Liver (tissue), 9 donors: ENCODE measurements around the gene VAC14. TPM values are rescaled to one million over a fixed set of nuclear protein-coding genes. Genes with fewer than 3 reads are reported as not detected.

Source experiments
- DNase-seq: peaks from one replicate; pipeline ENCODE4 v3.0.0-alpha.2; 2017; ENCODE audit warnings: low spot score
- H3K27ac ChIP-seq, 2 donors: one replicate each; pipeline ENCODE4 v1.7.0; 2013; ENCODE audit warnings: inconsistent platforms in 2 of 2, low read length in 2 of 2, control low read depth in 1 of 2, low read depth in 1 of 2, mild to moderate bottlenecking in 1 of 2
- H3K27me3 ChIP-seq, 4 donors: one replicate each; pipeline versions ENCODE4 v1.6.1 to v1.7.0; 2013; ENCODE audit warnings: low read length in 3 of 4, inconsistent platforms in 1 of 4, mild to moderate bottlenecking in 1 of 4, moderate library complexity in 1 of 4; ENCODE audit not compliant: control insufficient read depth in 4 of 4, insufficient read depth in 4 of 4
- H3K36me3 ChIP-seq, 4 donors: one replicate each; pipeline versions ENCODE4 v1.6.1 to v1.7.0; 2013; ENCODE audit warnings: low read length in 3 of 4, mild to moderate bottlenecking in 3 of 4, low read depth in 1 of 4, moderate library complexity in 1 of 4; ENCODE audit not compliant: control insufficient read depth in 4 of 4, insufficient read depth in 3 of 4
- H3K4me1 ChIP-seq, 4 donors: one replicate each; pipeline versions ENCODE4 v1.6.1 to v1.7.0; 2013; ENCODE audit warnings: low read length in 3 of 4, mild to moderate bottlenecking in 3 of 4, moderate library complexity in 1 of 4; ENCODE audit not compliant: control insufficient read depth in 4 of 4, insufficient read depth in 4 of 4
- H3K4me3 ChIP-seq, 3 donors: one replicate each; pipeline versions ENCODE4 v1.6.1 to v1.7.0; 2013; ENCODE audit warnings: low read length in 3 of 3, control low read depth in 1 of 3, low read depth in 1 of 3, mild to moderate bottlenecking in 1 of 3
- H3K9ac ChIP-seq, 2 donors: one replicate each; pipeline ENCODE4 v1.7.0; 2013; ENCODE audit warnings: low read length in 2 of 2, mild to moderate bottlenecking in 2 of 2, moderate library complexity in 2 of 2, control low read depth in 1 of 2, low read depth in 1 of 2
- H3K9me3 ChIP-seq, 4 donors: one replicate each; pipeline versions ENCODE4 v1.6.1 to v1.7.0; 2013; ENCODE audit warnings: low read length in 3 of 4; ENCODE audit not compliant: control insufficient read depth in 4 of 4
- CTCF ChIP-seq: fragments of 150-350 bp; IDR thresholded peaks from 2 replicates; pipeline ENCODE4 v1.5.1; 2017; ENCODE audit warnings: improper control_type of control experiment, low read depth, low read length; ENCODE audit not compliant: missing input control
- EGR1 ChIP-seq, 2 donors: IDR thresholded peaks; 2 replicates each; pipeline ENCODE4 v1.6.1; 2016 to 2018; ENCODE audit warnings: antibody characterized with exemption in 2 of 2, low read depth in 2 of 2
- HNF4G ChIP-seq: IDR thresholded peaks from 2 replicates; pipeline ENCODE4 v1.6.1; 2016; ENCODE audit warnings: antibody characterized with exemption
- JUND ChIP-seq, 2 donors: IDR thresholded peaks; 2 replicates each; pipeline ENCODE4 v1.6.1; 2016; ENCODE audit warnings: antibody characterized with exemption in 2 of 2
- NR2F2 ChIP-seq: IDR thresholded peaks from 2 replicates; pipeline ENCODE4 v1.6.1; 2016; ENCODE audit warnings: antibody characterized with exemption
- REST ChIP-seq: IDR thresholded peaks from 2 replicates; pipeline ENCODE4 v1.6.1; 2016; ENCODE audit warnings: antibody characterized with exemption, mild to moderate bottlenecking
- RXRA ChIP-seq, 2 donors: IDR thresholded peaks; 2 replicates each; pipeline ENCODE4 v1.6.1; 2017 to 2018; ENCODE audit warnings: antibody characterized with exemption in 2 of 2, mild to moderate bottlenecking in 1 of 2
- SP1 ChIP-seq: IDR thresholded peaks from 2 replicates; pipeline ENCODE4 v1.6.1; 2018; ENCODE audit warnings: antibody characterized with exemption, mild to moderate bottlenecking
- YY1 ChIP-seq: IDR thresholded peaks from 2 replicates; pipeline ENCODE4 v1.6.1; 2016; ENCODE audit warnings: antibody characterized with exemption, mild to moderate bottlenecking
- ZBTB33 ChIP-seq: IDR thresholded peaks from 2 replicates; pipeline ENCODE4 v1.6.1; 2016; ENCODE audit warnings: antibody characterized with exemption
- WGBS: extraction: QIAGEN DNeasy Blood & Tissue Kit; methylation state at CpG from one replicate; pipeline ENCODE4 v1.1.7; 2013; 5-methylcytosine and 5-hydroxymethylcytosine counted together
- polyA plus RNA-seq, 2 donors: library from polyadenylated mRNA; stranded (reverse) in 1 of 2; unstranded in 1 of 2; fragments of 200-250 nt in 1 of 2; fragments of >200 nt in 1 of 2; fragmentation: Nextera tagmentation in 1 of 2; extraction: Ambion mirVana in 1 of 2; gene quantifications; one replicate each; pipeline versions ENCODE4 v1.2.1 to v1.2.3, GENCODE V29; 2013 to 2015
- total RNA-seq, 2 donors: library from RNA; depleted of rRNA; stranded (reverse); fragments of >200 nt; gene quantifications; one replicate each; pipeline ENCODE4 v1.2.3, GENCODE V29; 2014
- TF ChIP-seq, protein P1 (sequence below): IDR thresholded peaks from 2 replicates; pipeline ENCODE4 v1.6.1; 2016; ENCODE audit warnings: antibody characterized with exemption
- TF ChIP-seq, protein P2 (sequence below): IDR thresholded peaks from 2 replicates; pipeline ENCODE4 v1.6.1; 2016; ENCODE audit warnings: antibody characterized with exemption
- donor health status: healthy.
- donor health status: healthy.
- donor health status: healthy.
- donor health status: healthy.
- donor health status: healthy.

Gene VAC14
- total and polyA plus RNA-seq, 4 donors, result 16.7 to 29.8 (median 20.5) TPM

DNA sequence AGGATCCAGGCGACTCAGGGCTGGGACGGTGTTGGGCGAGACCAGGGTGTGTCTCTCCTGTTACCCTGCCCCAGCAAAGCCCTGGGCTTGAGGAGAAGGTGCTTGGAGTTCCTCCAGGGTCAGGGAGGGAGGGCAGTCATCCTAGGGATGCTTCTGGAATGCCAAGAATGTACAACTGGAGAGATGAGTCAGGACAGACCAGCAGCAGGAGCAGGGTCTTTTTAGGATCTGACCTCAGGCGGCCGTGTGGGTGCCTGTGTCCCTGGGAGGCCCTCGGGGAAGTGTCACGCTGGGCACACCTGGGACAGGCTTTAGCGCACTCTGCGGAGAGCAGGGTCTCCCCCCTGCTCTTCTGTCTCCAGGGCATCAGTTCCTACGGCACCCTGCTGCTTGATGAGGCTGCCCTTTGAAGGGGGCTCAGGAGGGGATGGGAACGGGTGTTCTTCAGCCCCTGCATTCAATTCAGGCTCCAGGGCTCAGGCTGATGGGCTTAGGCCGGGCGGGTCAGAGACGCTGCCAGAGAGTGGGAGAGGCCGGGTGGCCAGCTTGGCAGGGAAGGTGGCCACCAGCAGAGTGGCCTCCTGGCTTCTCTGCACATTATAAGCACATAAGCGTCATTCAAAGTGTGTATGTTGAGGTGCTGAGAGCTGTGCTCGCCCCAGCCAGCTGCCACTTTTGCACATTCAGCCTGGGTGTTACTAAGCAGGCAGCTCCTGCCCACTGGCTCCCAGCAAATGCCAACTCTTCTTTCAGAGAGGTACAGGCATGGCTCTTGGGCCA is 106.7 kb downstream of the VAC14 start:
- no peak for TF ChIP-seq EGR1 (IDR thresholded peaks at IDR 0.05; ENCODE audit: low read depth in 2 of 2)
- peak; percentile 19 for TF ChIP-seq NR2F2
- TF ChIP-seq, protein P1, sequence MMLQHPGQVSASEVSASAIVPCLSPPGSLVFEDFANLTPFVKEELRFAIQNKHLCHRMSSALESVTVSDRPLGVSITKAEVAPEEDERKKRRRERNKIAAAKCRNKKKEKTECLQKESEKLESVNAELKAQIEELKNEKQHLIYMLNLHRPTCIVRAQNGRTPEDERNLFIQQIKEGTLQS, result no peak
- peak in 1 of 2 donors; percentile 21 for TF ChIP-seq RXRA (IDR thresholded peaks at IDR 0.05)
- no peak for TF ChIP-seq CTCF
- TF ChIP-seq YY1, result no peak
- TF ChIP-seq, protein P2, sequence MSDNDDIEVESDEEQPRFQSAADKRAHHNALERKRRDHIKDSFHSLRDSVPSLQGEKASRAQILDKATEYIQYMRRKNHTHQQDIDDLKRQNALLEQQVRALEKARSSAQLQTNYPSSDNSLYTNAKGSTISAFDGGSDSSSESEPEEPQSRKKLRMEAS, result no peak
- TF ChIP-seq ZBTB33, result no peak
- no peak for TF ChIP-seq HNF4G
- no peak for TF ChIP-seq JUND (IDR thresholded peaks at IDR 0.05)
- TF ChIP-seq SP1, result no peak
- no peak for TF ChIP-seq REST
- WGBS, result 92% methylated on average over 17 of the region's 17 CpGs
- H3K4me1 ChIP-seq, result peaks cover 6 to 21% (median 12%) of the 10 kb centered on the region in 4 donors
- H3K27ac ChIP-seq, result no peak overlapping the region
- H3K4me3 ChIP-seq, result no peak overlapping the region
- no peak overlapping the region for H3K9ac ChIP-seq
- DNase-seq, result no peak
- peaks cover 0 to 2% (median 1%) of the 10 kb centered on the region in 4 donors for H3K36me3 ChIP-seq
- H3K27me3 ChIP-seq, result no peaks in the 10 kb centered on the region
- no peaks in the 10 kb centered on the region for H3K9me3 ChIP-seq
